HG03135 (cell line): Measurements from ENCODE around the gene ZDHHC14.

Experiments
- ATAC-seq: cut with Tn5 transposase; IDR thresholded peaks from one replicate; pipeline ENCODE4 v1.9.1; 2021; ENCODE audit warnings: mild to moderate bottlenecking, moderate library complexity; ENCODE audit not compliant: unreplicated experiment

Gene ZDHHC14

GRCh38 chr6:157608221-157609075, 227.5 kb downstream of the ZDHHC14 start:
- ATAC-seq, result no peak

GRCh38 chr6:157609117-157609516, 228.1 kb downstream of the ZDHHC14 start:
- no peak for ATAC-seq

- no peak for ATAC-seq
Observed at GRCh38 chr6:157609556-157609955, 228.6 kb downstream of the ZDHHC14 start.

GRCh38 chr6:157610451-157610999, 229.5 kb downstream of the ZDHHC14 start:
- ATAC-seq, result no peak

- no peak for ATAC-seq
Observed at GRCh38 chr6:157611406-157611805, 230.4 kb downstream of the ZDHHC14 start.

GRCh38 chr6:157613011-157613522, 232.1 kb downstream of the ZDHHC14 start:
- ATAC-seq, result no peak

- no peak for ATAC-seq
Observed at GRCh38 chr6:157614026-157614568, 233.1 kb downstream of the ZDHHC14 start.

- ATAC-seq, result no peak
Observed at GRCh38 chr6:157615420-157615769, 234.4 kb downstream of the ZDHHC14 start.

- ATAC-seq, result no peak
Observed at GRCh38 chr6:157615951-157616350, 235.0 kb downstream of the ZDHHC14 start.

GRCh38 chr6:157620944-157621343, 240.0 kb downstream of the ZDHHC14 start:
- ATAC-seq, result no peak

GRCh38 chr6:157621406-157621805, 240.4 kb downstream of the ZDHHC14 start:
- no peak for ATAC-seq

GRCh38 chr6:157622427-157622826, 241.4 kb downstream of the ZDHHC14 start:
- ATAC-seq, result no peak

- no peak for ATAC-seq
Observed at GRCh38 chr6:157625111-157625510, 244.1 kb downstream of the ZDHHC14 start.

GRCh38 chr6:157625764-157626163, 244.8 kb downstream of the ZDHHC14 start:
- ATAC-seq, result no peak

GRCh38 chr6:157627195-157627966, 246.4 kb downstream of the ZDHHC14 start:
- ATAC-seq, result no peak

- ATAC-seq, result no peak
Observed at GRCh38 chr6:157628463-157628862, 247.5 kb downstream of the ZDHHC14 start.

- ATAC-seq, result no peak
Observed at GRCh38 chr6:157629220-157629619, 248.2 kb downstream of the ZDHHC14 start.

GRCh38 chr6:157630463-157631080, 249.6 kb downstream of the ZDHHC14 start:
- ATAC-seq, result no peak

- no peak for ATAC-seq
Observed at GRCh38 chr6:157631412-157631811, 250.4 kb downstream of the ZDHHC14 start.

GRCh38 chr6:157631838-157632614, 251.0 kb downstream of the ZDHHC14 start:
- ATAC-seq, result no peak
